SK-N-SH treated with all-trans-retinoic acid at 6 μM for 48 hours (cell line): ENCODE data around the gene RHCG.

Source experiments
- ATAC-seq: fragments of 200-7000 bp; cut with Tn5 transposase; 3 replicates; pipeline ENCODE4 v1.9.1; 2020; ENCODE audit warnings: mild to moderate bottlenecking, moderate library complexity
- ARNTL ChIP-seq: fragments of 450-650 bp; formaldehyde crosslinking; IDR thresholded peaks from 2 replicates; pipeline ENCODE4 v1.5.0; 2020; ENCODE audit warnings: low read depth, mild to moderate bottlenecking, moderate library complexity, borderline replicate concordance
- BACH2 ChIP-seq: fragments of 250-450 bp; sonication (Bioruptor Pico); IDR thresholded peaks from 2 replicates; pipeline ENCODE4 v1.9.0; 2021; ENCODE audit warnings: mild to moderate bottlenecking, borderline replicate concordance
- CREB5 ChIP-seq: fragments of 250-450 bp; sonication (Bioruptor Pico); IDR thresholded peaks from 2 replicates; pipeline ENCODE4 v1.5.1; 2020; ENCODE audit warnings: low read depth, mild to moderate bottlenecking, moderate library complexity
- CSDC2 ChIP-seq: fragments of 250-450 bp; sonication (Bioruptor Pico); IDR thresholded peaks from 2 replicates; pipeline ENCODE4 v1.5.0; 2020; ENCODE audit warnings: mild to moderate bottlenecking, moderate library complexity
- CSRNP3 ChIP-seq: fragments of 250-450 bp; sonication (Bioruptor Pico); IDR thresholded peaks from 2 replicates; pipeline ENCODE4 v1.5.1; 2021; ENCODE audit warnings: mild to moderate bottlenecking, moderate library complexity
- ESRRG ChIP-seq: fragments of 250-450 bp; sonication (Bioruptor Pico); IDR thresholded peaks from 2 replicates; pipeline ENCODE4 v1.6.1; 2021; ENCODE audit warnings: mild to moderate bottlenecking
- GLIS3 ChIP-seq: fragments of 250-450 bp; sonication (Bioruptor Pico); IDR thresholded peaks from 2 replicates; pipeline ENCODE4 v1.5.0; 2020; ENCODE audit warnings: mild to moderate bottlenecking, moderate library complexity
- ISL1 ChIP-seq: fragments of 250-450 bp; sonication (Bioruptor Pico); IDR thresholded peaks from 2 replicates; pipeline ENCODE4 v2.1.2; 2022; ENCODE audit warnings: mild to moderate bottlenecking, moderate library complexity
- OSR1 ChIP-seq: fragments of 250-450 bp; sonication (Bioruptor Pico); IDR thresholded peaks from 2 replicates; pipeline ENCODE4 v1.8.0; 2022; ENCODE audit warnings: moderate library complexity, mild to moderate bottlenecking, inconsistent platforms
- PATZ1 ChIP-seq: fragments of 250-450 bp; sonication (Bioruptor Pico); IDR thresholded peaks from 2 replicates; pipeline ENCODE4 v1.8.0; 2020; ENCODE audit warnings: mild to moderate bottlenecking, moderate library complexity, borderline replicate concordance
- POU6F1 ChIP-seq: fragments of 250-450 bp; sonication (Bioruptor Pico); IDR thresholded peaks from 2 replicates; pipeline ENCODE4 v1.8.0; 2021; ENCODE audit warnings: low read depth, mild to moderate bottlenecking, moderate library complexity, borderline replicate concordance
- PPARA ChIP-seq: fragments of 250-450 bp; sonication (Bioruptor Pico); IDR thresholded peaks from 2 replicates; pipeline ENCODE4 v1.5.0; 2020; ENCODE audit warnings: mild to moderate bottlenecking, borderline replicate concordance
- SNAI2 ChIP-seq: fragments of 250-450 bp; sonication (Bioruptor Pico); IDR thresholded peaks from 2 replicates; pipeline ENCODE4 v1.5.0; 2020; ENCODE audit warnings: mild to moderate bottlenecking, moderate library complexity
- TCF4 ChIP-seq: fragments of 250-450 bp; sonication (Bioruptor Pico); IDR thresholded peaks from 2 replicates; pipeline ENCODE4 v1.8.0; 2021; ENCODE audit warnings: mild to moderate bottlenecking, moderate library complexity, borderline replicate concordance
- TOX ChIP-seq: fragments of 250-450 bp; sonication (Bioruptor Pico); IDR thresholded peaks from 2 replicates; pipeline ENCODE4 v1.8.0; 2021; ENCODE audit warnings: mild to moderate bottlenecking, moderate library complexity, borderline replicate concordance
- TSHZ2 ChIP-seq: fragments of 250-450 bp; sonication (Bioruptor Pico); IDR thresholded peaks from 2 replicates; pipeline ENCODE4 v1.5.0; 2020; ENCODE audit warnings: mild to moderate bottlenecking, moderate library complexity
- ZC3H10 ChIP-seq: fragments of 250-450 bp; sonication (Bioruptor Pico); IDR thresholded peaks from 2 replicates; pipeline ENCODE4 v1.5.1; 2021; ENCODE audit warnings: mild to moderate bottlenecking, moderate library complexity
- ZFP3 ChIP-seq: fragments of 250-450 bp; sonication (Bioruptor Pico); IDR thresholded peaks from 2 replicates; pipeline ENCODE4 v1.5.0; 2020; ENCODE audit warnings: mild to moderate bottlenecking, moderate library complexity
- ZFP30 ChIP-seq: fragments of 450-650 bp; formaldehyde crosslinking; IDR thresholded peaks from 2 replicates; pipeline ENCODE4 v1.5.0; 2022; ENCODE audit warnings: mild to moderate bottlenecking, moderate library complexity
- ZNF565 ChIP-seq: fragments of 450-650 bp; formaldehyde crosslinking; conservative IDR thresholded peaks from 2 replicates; pipeline ENCODE4 v1.5.0; 2020; ENCODE audit warnings: low read depth, mild to moderate bottlenecking, moderate library complexity
- ZNF70 ChIP-seq: fragments of 450-650 bp; formaldehyde crosslinking; IDR thresholded peaks from 2 replicates; pipeline ENCODE4 v1.5.0; 2020; ENCODE audit warnings: mild to moderate bottlenecking, moderate library complexity
- ZNF8 ChIP-seq: fragments of 450-650 bp; formaldehyde crosslinking; IDR thresholded peaks from 2 replicates; pipeline ENCODE4 v1.5.0; 2020; ENCODE audit warnings: mild to moderate bottlenecking, moderate library complexity

RHCG gene

GRCh38 chr15:89504166-89504565 lies 7.8 kb upstream of the RHCG start:
- ATAC-seq: no peak
- TF ChIP-seq SNAI2 (CRISPR knock-in tag) (no peak), ZNF8 (CRISPR knock-in tag) (no peak), ZFP3 (no peak), ISL1 (no peak), ZFP30 (CRISPR knock-in tag) (no peak), PPARA (no peak), OSR1 (CRISPR knock-in tag) (no peak), GLIS3 (CRISPR knock-in tag) (no peak), BACH2 (CRISPR knock-in tag) (no peak)

GRCh38 chr15:89502867-89503595 lies 6.6 kb upstream of the RHCG start:
- TF ChIP-seq ZFP30 (CRISPR knock-in tag) (no peak), POU6F1 (no peak), SNAI2 (CRISPR knock-in tag) (no peak), BACH2 (CRISPR knock-in tag) (no peak), ARNTL (CRISPR knock-in tag) (no peak), TCF4 (CRISPR knock-in tag) (no peak), CSRNP3 (CRISPR knock-in tag) (no peak), PATZ1 (CRISPR knock-in tag) (no peak)
- no peak for ATAC-seq

GRCh38 chr15:89501646-89502045 lies 5.3 kb upstream of the RHCG start:
- no peak for ATAC-seq
- TF ChIP-seq ZC3H10 (CRISPR knock-in tag) (no peak), TOX (CRISPR knock-in tag) (no peak), ARNTL (CRISPR knock-in tag) (no peak), CSDC2 (no peak), POU6F1 (no peak), CSRNP3 (CRISPR knock-in tag) (no peak), ZNF70 (CRISPR knock-in tag) (no peak), PATZ1 (CRISPR knock-in tag) (no peak), GLIS3 (CRISPR knock-in tag) (no peak), ESRRG (CRISPR knock-in tag) (no peak), ISL1 (no peak), CREB5 (no peak), SNAI2 (CRISPR knock-in tag) (no peak), ZNF565 (CRISPR knock-in tag) (no peak), ZFP30 (CRISPR knock-in tag) (no peak), BACH2 (CRISPR knock-in tag) (no peak), TSHZ2 (CRISPR knock-in tag) (no peak), PPARA (no peak), ZNF8 (CRISPR knock-in tag) (no peak)
